Progenitor cell of endocrine pancreas (in vitro differentiated cells): ENCODE measurements around the gene ARHGAP23. TPM values are rescaled to one million over a fixed set of nuclear protein-coding genes. Genes with fewer than 3 reads are reported as not detected.
"Not testable (repeated sequence)": the region's sequence is repeated elsewhere in the genome, so short reads cannot be mapped to it uniquely, and the experiment has no call there.

Source experiments
- DNase-seq: peaks from one replicate; pipeline ENCODE4 v3.0.0; 2021; ENCODE audit warnings: low spot score; ENCODE audit not compliant: unreplicated experiment
- H3K27ac Mint-ChIP-seq: 2 replicates; pipeline ENCODE4 v1.8.0; 2021; ENCODE audit warnings: mild to moderate bottlenecking, moderate library complexity, mixed read lengths
- H3K27me3 Mint-ChIP-seq: 2 replicates; pipeline ENCODE4 v1.8.0; 2021; ENCODE audit warnings: mixed read lengths
- H3K36me3 Mint-ChIP-seq: 2 replicates; pipeline ENCODE4 v1.8.0; 2022; ENCODE audit warnings: mixed read lengths; ENCODE audit not compliant: insufficient read depth
- H3K4me1 Mint-ChIP-seq: 2 replicates; pipeline ENCODE4 v1.8.0; 2021; ENCODE audit warnings: low read depth, mixed read lengths
- H3K4me3 Mint-ChIP-seq: 2 replicates; pipeline ENCODE4 v1.8.0; 2021; ENCODE audit warnings: low read depth, mild to moderate bottlenecking, moderate library complexity, mixed read lengths
- H3K9me3 Mint-ChIP-seq: 2 replicates; pipeline ENCODE4 v1.8.0; 2021; ENCODE audit warnings: low read depth, mixed read lengths
- total RNA-seq: library from RNA; stranded (reverse); gene quantifications from 2 replicates; pipeline ENCODE4 v1.2.1, GENCODE V29; 2021
- TF ChIP-seq, protein P1 (sequence below): fragments of 200-600 bp; sonication (generic); IDR thresholded peaks from one replicate; pipeline ENCODE4 v1.5.0; 2021; ENCODE audit warnings: antibody characterized with exemption, mild to moderate bottlenecking; ENCODE audit not compliant: unreplicated experiment

The ARHGAP23 gene
- total RNA-seq, 1 donor from 2014 or later = 2.9 TPM

DNA sequence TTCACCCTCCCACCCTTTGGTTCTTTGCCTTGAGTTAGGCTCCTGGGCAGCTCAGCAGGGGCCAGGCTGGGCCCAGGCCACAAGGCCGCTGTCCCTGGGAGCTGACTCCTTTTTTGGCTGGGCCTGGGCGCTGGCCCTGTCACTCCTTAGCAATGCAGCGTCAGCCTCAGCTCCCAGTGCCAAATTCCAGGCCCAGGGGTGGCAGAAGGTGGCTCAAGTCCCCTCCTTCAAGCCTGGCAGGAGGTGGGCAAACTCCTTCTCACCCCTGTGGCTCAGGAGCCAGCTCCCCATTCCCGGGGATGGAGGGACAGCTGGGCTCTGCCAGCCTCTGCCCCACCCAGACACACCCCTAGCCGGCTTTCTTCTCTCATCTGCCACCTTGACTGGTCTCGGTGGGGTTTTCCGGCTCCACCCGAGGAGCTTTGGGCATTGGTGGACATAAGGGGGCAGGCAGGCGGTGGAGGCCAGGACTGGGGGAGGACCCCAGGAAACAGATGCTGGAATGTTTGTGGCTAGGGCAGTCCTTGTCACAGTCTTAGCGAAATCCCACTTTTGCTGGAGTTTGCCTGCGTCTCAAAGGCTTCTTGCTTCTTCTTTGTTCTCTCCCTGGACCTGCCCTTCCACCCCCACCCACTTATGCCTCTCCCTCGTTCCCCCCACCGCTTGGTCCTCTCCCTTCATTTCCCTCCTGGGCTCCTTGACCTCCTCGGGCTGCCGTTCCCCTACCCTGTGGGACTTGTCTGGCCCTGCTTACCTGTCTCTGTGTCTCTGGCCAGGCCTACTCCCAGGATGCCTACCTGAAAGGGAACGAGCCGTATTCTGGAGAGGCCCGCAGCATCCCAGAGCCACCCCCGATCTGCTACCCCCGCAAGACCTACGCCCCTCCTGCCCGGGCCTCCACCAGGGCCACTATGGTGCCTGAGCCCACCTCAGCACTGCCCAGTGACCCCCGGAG, 37.4 kb downstream of the ARHGAP23 start:
- Mint-ChIP-seq H3K4me1 (peaks cover 4% of the 10 kb centered on the region), H3K27me3 (peaks cover 35% of the 10 kb centered on the region), H3K9me3 (no peaks in the 10 kb centered on the region), H3K27ac (peak overlapping the region; percentile 71), H3K4me3 (no peak overlapping the region), H3K36me3 (no peaks in the 10 kb centered on the region)
- TF ChIP-seq, protein P1, sequence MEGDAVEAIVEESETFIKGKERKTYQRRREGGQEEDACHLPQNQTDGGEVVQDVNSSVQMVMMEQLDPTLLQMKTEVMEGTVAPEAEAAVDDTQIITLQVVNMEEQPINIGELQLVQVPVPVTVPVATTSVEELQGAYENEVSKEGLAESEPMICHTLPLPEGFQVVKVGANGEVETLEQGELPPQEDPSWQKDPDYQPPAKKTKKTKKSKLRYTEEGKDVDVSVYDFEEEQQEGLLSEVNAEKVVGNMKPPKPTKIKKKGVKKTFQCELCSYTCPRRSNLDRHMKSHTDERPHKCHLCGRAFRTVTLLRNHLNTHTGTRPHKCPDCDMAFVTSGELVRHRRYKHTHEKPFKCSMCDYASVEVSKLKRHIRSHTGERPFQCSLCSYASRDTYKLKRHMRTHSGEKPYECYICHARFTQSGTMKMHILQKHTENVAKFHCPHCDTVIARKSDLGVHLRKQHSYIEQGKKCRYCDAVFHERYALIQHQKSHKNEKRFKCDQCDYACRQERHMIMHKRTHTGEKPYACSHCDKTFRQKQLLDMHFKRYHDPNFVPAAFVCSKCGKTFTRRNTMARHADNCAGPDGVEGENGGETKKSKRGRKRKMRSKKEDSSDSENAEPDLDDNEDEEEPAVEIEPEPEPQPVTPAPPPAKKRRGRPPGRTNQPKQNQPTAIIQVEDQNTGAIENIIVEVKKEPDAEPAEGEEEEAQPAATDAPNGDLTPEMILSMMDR = no peak
- no peak for DNase-seq

DNA sequence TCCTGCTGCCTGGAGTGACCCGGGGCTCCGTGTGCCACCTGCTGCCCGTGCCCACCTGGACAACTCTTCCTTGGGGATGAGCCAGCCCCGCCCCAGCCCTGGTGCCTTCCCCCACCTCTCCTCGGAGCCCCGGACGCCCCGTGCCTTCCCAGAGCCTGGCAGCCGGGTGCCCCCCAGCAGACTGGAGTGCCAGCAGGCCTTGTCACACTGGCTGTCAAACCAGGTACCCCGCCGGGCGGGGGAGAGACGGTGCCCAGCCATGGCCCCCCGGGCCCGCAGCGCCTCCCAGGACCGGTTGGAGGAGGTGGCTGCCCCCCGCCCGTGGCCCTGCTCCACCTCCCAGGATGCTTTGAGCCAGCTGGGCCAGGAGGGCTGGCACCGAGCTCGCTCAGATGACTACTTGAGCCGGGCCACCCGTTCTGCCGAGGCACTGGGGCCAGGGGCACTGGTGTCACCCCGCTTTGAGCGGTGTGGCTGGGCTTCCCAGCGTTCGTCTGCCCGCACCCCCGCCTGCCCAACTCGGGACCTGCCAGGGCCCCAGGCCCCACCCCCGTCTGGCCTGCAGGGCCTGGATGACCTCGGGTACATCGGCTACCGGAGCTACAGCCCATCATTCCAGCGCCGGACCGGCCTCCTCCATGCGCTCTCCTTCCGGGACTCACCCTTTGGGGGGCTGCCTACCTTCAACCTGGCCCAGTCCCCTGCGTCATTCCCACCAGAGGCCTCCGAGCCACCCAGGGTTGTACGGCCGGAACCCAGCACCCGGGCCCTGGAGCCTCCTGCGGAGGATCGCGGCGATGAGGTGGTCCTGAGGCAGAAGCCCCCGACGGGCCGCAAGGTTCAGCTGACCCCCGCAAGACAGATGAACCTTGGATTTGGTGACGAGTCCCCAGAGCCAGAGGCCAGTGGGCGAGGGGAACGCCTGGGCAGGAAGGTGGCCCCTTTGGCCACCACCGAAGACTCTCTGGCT, 38.4 kb downstream of the ARHGAP23 start:
- H3K4me3 Mint-ChIP-seq = no peak overlapping the region
- peaks cover 3% of the 10 kb centered on the region for H3K4me1 Mint-ChIP-seq
- TF ChIP-seq, protein P1 = no peak
- DNase-seq = no peak
- no peaks in the 10 kb centered on the region for H3K36me3 Mint-ChIP-seq
- H3K27me3 Mint-ChIP-seq = peaks cover 36% of the 10 kb centered on the region
- H3K9me3 Mint-ChIP-seq = no peaks in the 10 kb centered on the region
- no peak overlapping the region for H3K27ac Mint-ChIP-seq

DNA sequence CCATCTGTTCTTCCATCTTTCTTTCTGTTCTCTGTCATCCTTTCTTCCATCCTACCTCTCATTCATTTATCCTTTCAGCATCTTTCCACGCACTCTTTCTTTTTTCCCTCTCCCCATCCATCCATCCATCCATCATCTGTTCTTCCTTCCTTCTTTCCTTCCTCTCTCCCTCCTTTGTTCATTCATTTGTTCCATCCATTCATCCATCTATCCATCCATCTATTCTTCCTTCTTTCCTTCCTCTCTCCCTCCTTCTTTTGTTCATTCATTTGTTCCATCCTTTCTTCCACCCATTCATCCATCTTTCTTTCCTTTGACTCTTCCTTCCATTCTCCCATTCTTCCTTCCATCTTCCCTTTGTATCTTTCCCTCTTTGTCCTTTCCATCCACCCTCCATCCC, 39.2 kb downstream of the ARHGAP23 start:
- Mint-ChIP-seq H3K27me3 (peaks cover 34% of the 10 kb centered on the region), H3K27ac (no peak overlapping the region), H3K9me3 (no peaks in the 10 kb centered on the region), H3K4me1 (peaks cover 3% of the 10 kb centered on the region), H3K4me3 (no peak overlapping the region), H3K36me3 (no peaks in the 10 kb centered on the region)
- no peak for DNase-seq
- TF ChIP-seq, protein P1 = no peak

DNA sequence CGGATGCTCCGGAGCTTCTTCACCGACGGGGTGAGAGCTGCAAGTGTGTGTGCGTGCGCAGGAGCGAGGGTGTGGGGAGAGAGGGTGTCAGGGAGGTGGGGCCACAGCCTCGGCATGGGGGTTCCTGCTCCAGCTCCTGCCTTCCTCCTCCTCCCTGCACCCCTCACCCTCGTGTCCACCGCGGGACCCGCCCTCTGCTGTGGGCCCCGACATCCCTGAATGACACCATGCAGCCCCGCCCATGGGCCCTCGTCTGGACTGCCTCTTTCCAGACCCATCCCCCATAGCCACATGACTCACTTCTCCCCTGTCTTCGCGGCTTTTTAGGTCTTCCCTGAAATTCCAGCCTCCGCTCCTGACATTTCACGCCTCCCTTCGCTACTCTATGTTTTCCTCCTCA, 41.6 kb downstream of the ARHGAP23 start:
- H3K36me3 Mint-ChIP-seq = no peaks in the 10 kb centered on the region

DNA sequence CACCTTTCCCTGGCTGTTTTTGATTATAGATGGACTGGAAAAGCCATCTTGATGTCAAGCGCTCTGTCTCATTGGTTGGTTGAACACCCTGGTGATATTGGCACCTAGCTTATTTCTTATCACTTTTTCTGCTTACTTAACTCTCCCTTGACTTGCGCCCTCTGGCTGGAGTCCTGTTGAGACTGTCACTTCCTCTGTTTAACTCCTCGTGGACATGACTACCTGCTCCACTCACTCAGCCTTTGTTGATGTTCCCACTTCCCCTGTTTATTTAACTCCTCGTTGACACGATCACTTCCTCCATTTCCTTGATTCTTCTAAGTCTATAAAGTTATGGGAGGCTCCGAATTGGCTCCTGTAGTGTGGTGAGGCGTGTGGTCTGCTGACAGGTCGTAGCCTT, 43.0 kb downstream of the ARHGAP23 start:
- H3K4me1 Mint-ChIP-seq, H3K27ac Mint-ChIP-seq, H3K36me3 Mint-ChIP-seq, DNase-seq, H3K4me3 Mint-ChIP-seq, H3K9me3 Mint-ChIP-seq: not testable (repeated sequence)
- H3K27me3 Mint-ChIP-seq = peaks cover 32% of the 10 kb centered on the region

More for the DNA sequence above, 41.6 kb downstream of the ARHGAP23 start:
- peaks cover 25% of the 10 kb centered on the region for H3K27me3 Mint-ChIP-seq
- DNase-seq = no peak
- no peak overlapping the region for H3K4me3 Mint-ChIP-seq
- H3K9me3 Mint-ChIP-seq = no peaks in the 10 kb centered on the region
- TF ChIP-seq, protein P1 = no peak
- H3K4me1 Mint-ChIP-seq = peaks cover 4% of the 10 kb centered on the region
- no peak overlapping the region for H3K27ac Mint-ChIP-seq
